Fibroblast of skin of right quadriceps (primary cell): ENCODE measurements around the gene TAS2R42.

Source experiments
- DNase-seq: peaks from one replicate; pipeline ENCODE4 v3.0.0-alpha.2; 2013

The TAS2R42 gene

GRCh38 chr12:11186837-11187236 lies at the start of gene TAS2R42:
Gene TAS2R42, minus strand, starts transcription at chr12:11186937. Its CDS starts 0 bp downstream, at chr12:11186937.
- DNase-seq, result no peak

GRCh38 chr12:11233532-11233931 lies 46.8 kb upstream of the TAS2R42 start:
- DNase-seq, result no peak

GRCh38 chr12:11228296-11228879 lies 41.7 kb upstream of the TAS2R42 start:
- DNase-seq, result peak; percentile 24

- DNase-seq, result no peak
These were observed 40.6 kb upstream of the TAS2R42 start for GRCh38 chr12:11227373-11227772.

GRCh38 chr12:11209113-11209512 lies 22.4 kb upstream of the TAS2R42 start:
- no peak for DNase-seq

GRCh38 chr12:11204173-11204572 lies 17.4 kb upstream of the TAS2R42 start:
- no peak for DNase-seq

GRCh38 chr12:11202811-11203210 lies 16.1 kb upstream of the TAS2R42 start:
- peak; percentile 10 for DNase-seq

GRCh38 chr12:11183011-11183410 lies 3.7 kb downstream of the TAS2R42 start:
- DNase-seq, result no peak

GRCh38 chr12:11182529-11182928 lies 4.2 kb downstream of the TAS2R42 start:
- no peak for DNase-seq

GRCh38 chr12:11178250-11178649 lies 8.5 kb downstream of the TAS2R42 start:
- DNase-seq, result no peak

GRCh38 chr12:11174022-11174421 lies 12.7 kb downstream of the TAS2R42 start:
- DNase-seq, result peak; percentile 25

- peak; percentile 8 for DNase-seq
These were observed 14.6 kb downstream of the TAS2R42 start for GRCh38 chr12:11171969-11172675.

GRCh38 chr12:11171145-11171968 lies 15.4 kb downstream of the TAS2R42 start, which contains the start of gene SMIM10L1:
Gene SMIM10L1, plus strand, starts transcription at chr12:11171194. Its CDS starts 163 bp downstream, at chr12:11171357.
- peak; percentile 95 for DNase-seq

- no peak for DNase-seq
These were observed 16.0 kb downstream of the TAS2R42 start for GRCh38 chr12:11170810-11171144.

- no peak for DNase-seq
These were observed 20.4 kb downstream of the TAS2R42 start for GRCh38 chr12:11166300-11166699.

GRCh38 chr12:11164384-11164783 lies 22.4 kb downstream of the TAS2R42 start:
- DNase-seq, result no peak

- no peak for DNase-seq
These were observed 24.2 kb downstream of the TAS2R42 start for GRCh38 chr12:11162502-11162901.

- no peak for DNase-seq
These were observed 27.8 kb downstream of the TAS2R42 start for GRCh38 chr12:11158885-11159444.

GRCh38 chr12:11154400-11154925 lies 32.3 kb downstream of the TAS2R42 start:
- DNase-seq, result no peak

- DNase-seq, result no peak
These were observed 34.0 kb downstream of the TAS2R42 start for GRCh38 chr12:11152725-11153124.

- DNase-seq, result no peak
These were observed 35.9 kb downstream of the TAS2R42 start for GRCh38 chr12:11150832-11151231.

GRCh38 chr12:11147420-11147819 lies 39.3 kb downstream of the TAS2R42 start:
- DNase-seq, result no peak

- DNase-seq, result no peak
These were observed 42.4 kb downstream of the TAS2R42 start for GRCh38 chr12:11144297-11144696.
